Peyer's patch (tissue), 4 donors: ENCODE data around the gene TMEM106C. TPM values are rescaled to one million over a fixed set of nuclear protein-coding genes. Genes with fewer than 3 reads are reported as not detected.

Experiments used
- DNase-seq, 3 donors: peaks; one replicate each; pipeline ENCODE4 v3.0.0-alpha.2; 2017 to 2019
- H3K27ac ChIP-seq, 4 donors: fragments of 200-600 bp; sonication (generic); one replicate each; pipeline ENCODE4 v1.5.1; 2016 to 2019
- H3K27me3 ChIP-seq, 2 donors: fragments of 200-600 bp; sonication (generic); one replicate each; pipeline ENCODE4 v1.5.1; 2019
- H3K36me3 ChIP-seq, 3 donors: fragments of 200-600 bp; sonication (generic); one replicate each; pipeline ENCODE4 v1.5.1; 2016 to 2019
- H3K4me1 ChIP-seq, 4 donors: fragments of 200-600 bp; sonication (generic); one replicate each; pipeline ENCODE4 v1.5.1; 2016 to 2019
- H3K4me3 ChIP-seq, 4 donors: fragments of 200-600 bp; sonication (generic); 1 replicate in 3 of 4; 2 replicates in 1 of 4; pipeline ENCODE4 v1.5.1; 2016 to 2019; ENCODE audit warnings: mild to moderate bottlenecking in 1 of 4
- H3K9me3 ChIP-seq, 4 donors: fragments of 200-600 bp; sonication (generic); one replicate each; pipeline ENCODE4 v1.5.1; 2016 to 2019; ENCODE audit warnings: mild to moderate bottlenecking in 1 of 4
- CTCF ChIP-seq, 6 experiments: fragments of 450-650 bp in 4 of 6; fragments of 200-600 bp in 2 of 6; sonication (generic) in 1 of 6; IDR thresholded peaks; one replicate each; pipeline ENCODE4 v1.5.1; 2017 to 2019; ENCODE audit warnings: antibody characterized with exemption in 6 of 6, mild to moderate bottlenecking in 3 of 6, moderate library complexity in 1 of 6
- POLR2A ChIP-seq, 2 donors: fragments of 450-650 bp; IDR thresholded peaks; one replicate each; pipeline ENCODE4 v1.5.1; 2017; ENCODE audit warnings: antibody characterized with exemption in 2 of 2, mild to moderate bottlenecking in 2 of 2, moderate library complexity in 2 of 2
- total RNA-seq, 4 donors: library from RNA; depleted of rRNA; stranded (reverse); fragments of >200 nt; gene quantifications; one replicate each; pipeline ENCODE4 v1.1.0, GENCODE V29; 2016

The TMEM106C gene
- total RNA-seq, 4 donors from 2014 or later = 80.9 to 326 (median 241) TPM

DNA sequence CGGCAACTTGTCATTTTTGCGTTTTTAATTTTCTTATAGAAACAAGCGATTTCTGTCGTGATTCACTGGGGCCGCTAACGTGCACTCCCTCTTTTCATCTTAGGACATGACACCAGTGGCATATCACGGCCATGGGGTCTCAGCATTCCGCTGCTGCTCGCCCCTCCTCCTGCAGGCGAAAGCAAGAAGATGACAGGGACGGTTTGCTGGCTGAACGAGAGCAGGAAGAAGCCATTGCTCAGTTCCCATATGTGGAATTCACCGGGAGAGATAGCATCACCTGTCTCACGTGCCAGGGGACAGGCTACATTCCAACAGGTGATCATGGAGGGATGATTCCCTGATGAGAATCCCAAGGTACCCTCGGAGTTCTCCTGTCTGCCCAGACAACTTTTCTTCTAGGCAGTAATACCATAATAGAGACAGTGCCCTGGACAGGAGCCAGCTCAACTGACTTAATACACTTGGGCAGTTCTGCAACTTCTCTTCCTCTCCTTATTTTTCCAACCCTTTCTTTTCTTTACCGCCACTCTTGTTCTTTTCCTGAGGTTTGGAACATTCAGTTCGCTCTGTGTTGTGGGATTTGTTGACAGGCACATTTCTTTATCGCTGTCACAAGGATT, 821 bp downstream of the TMEM106C start:
- Histone ChIP-seq H3K36me3 (peaks cover 0 to 18% (median 0%) of the 10 kb centered on the region in 3 donors), H3K27me3 (no peaks in the 10 kb centered on the region), H3K4me1 (peaks cover 0 to 15% (median 3%) of the 10 kb centered on the region in 4 donors), H3K9me3 (no peaks in the 10 kb centered on the region), H3K4me3 (peak overlapping the region; percentile 65 to 94 (median 81)), H3K27ac (peak overlapping the region; percentile 70 to 83 (median 80))
- DNase-seq = peak; percentile 19 to 56 (median 55)
- TF ChIP-seq POLR2A (IDR thresholded peaks at IDR 0.05) (no peak), CTCF (IDR thresholded peaks at IDR 0.05) (no peak)

DNA sequence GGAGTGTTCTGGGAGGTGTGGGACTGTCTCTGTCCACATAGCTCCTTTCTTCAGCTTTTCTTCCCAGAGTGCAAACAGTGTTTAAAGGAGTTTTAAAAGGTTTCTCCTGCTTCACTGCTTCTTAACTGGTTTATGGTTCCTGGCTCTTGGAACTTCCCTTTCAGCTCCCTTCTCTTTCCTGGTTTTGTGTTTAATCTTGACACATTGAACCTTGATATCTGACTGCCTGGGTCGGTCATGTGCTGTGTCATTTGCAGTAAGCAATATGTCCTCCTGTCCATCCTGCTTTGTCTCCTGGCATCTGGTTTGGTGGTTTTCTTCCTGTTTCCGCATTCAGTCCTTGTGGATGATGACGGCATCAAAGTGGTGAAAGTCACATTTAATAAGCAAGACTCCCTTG, 2.2 kb downstream of the TMEM106C start:
- Histone ChIP-seq H3K27ac (peak overlapping the region in 3 of 4 donors; percentile 70 to 82 (median 79)), H3K9me3 (no peaks in the 10 kb centered on the region), H3K4me3 (peak overlapping the region in 2 of 4 donors; percentile 28 to 93), H3K4me1 (peaks cover 0 to 15% (median 3%) of the 10 kb centered on the region in 4 donors), H3K27me3 (no peaks in the 10 kb centered on the region), H3K36me3 (peaks cover 0 to 18% (median 0%) of the 10 kb centered on the region in 3 donors)
- peak; percentile 50 to 56 for TF ChIP-seq POLR2A (IDR thresholded peaks at IDR 0.05)
- TF ChIP-seq CTCF (IDR thresholded peaks at IDR 0.05) = no peak
- peak in 1 of 3 donors; percentile 74 for DNase-seq

DNA sequence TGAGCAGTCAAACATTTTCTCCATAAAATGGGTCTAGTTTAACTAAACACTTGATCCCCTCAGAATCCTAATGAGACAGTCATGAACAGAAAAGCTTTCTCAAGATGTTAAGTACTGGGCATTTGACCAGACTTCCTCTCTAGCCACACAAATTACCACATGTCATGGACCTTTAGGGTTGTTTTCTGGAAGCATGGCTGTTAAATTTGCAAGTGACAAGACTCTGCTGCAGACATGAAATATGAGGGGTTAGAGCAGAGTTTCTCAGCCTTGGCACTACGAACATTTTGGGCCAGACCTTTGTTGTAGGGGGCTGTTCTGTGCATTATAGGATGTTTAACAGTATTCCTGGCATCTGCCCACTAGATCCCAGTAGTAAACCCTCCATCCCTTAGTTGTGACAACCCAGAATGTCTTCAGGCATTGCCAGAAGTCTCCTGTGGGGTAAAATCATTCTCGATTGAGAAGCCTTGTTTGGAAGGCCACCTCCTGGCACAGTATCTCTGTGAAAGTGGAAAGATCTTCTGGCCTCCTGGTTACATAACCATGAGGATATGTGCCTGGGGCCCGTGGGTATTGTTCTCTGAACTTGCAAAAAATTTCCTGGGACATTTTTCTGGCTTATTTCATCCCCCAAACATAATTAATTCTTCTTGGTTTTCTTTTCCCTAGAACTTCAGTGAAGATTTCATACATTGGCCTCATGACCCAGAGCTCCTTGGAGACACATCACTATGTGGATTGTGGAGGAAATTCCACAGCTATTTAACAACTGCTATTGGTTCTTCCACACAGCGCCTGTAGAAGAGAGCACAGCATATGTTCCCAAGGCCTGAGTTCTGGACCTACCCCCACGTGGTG, 4.3 kb downstream of the TMEM106C start:
- no peak overlapping the region for H3K27ac ChIP-seq
- TF ChIP-seq CTCF (IDR thresholded peaks at IDR 0.05) = no peak
- TF ChIP-seq POLR2A (IDR thresholded peaks at IDR 0.05) = no peak

GRCh38 chr12:47969845-47970244, 6.4 kb downstream of the TMEM106C start:
- no peak overlapping the region for H3K4me3 ChIP-seq
- H3K27ac ChIP-seq = no peak overlapping the region
- no peak for TF ChIP-seq POLR2A (IDR thresholded peaks at IDR 0.05)
- no peak for TF ChIP-seq CTCF (IDR thresholded peaks at IDR 0.05)
- peaks cover 0 to 18% (median 0%) of the 10 kb centered on the region in 3 donors for H3K36me3 ChIP-seq
- H3K9me3 ChIP-seq = no peaks in the 10 kb centered on the region
- H3K4me1 ChIP-seq = peaks cover 0 to 5% (median 1%) of the 10 kb centered on the region in 4 donors
- DNase-seq = no peak
- no peaks in the 10 kb centered on the region for H3K27me3 ChIP-seq

More for the DNA sequence above, 4.3 kb downstream of the TMEM106C start:
- no peak overlapping the region for H3K4me3 ChIP-seq
- H3K27me3 ChIP-seq = no peaks in the 10 kb centered on the region
- peaks cover 0 to 18% (median 0%) of the 10 kb centered on the region in 3 donors for H3K36me3 ChIP-seq
- no peak for DNase-seq
- H3K4me1 ChIP-seq = peaks cover 0 to 15% (median 3%) of the 10 kb centered on the region in 4 donors
- no peaks in the 10 kb centered on the region for H3K9me3 ChIP-seq

- no peak for DNase-seq
- no peak for TF ChIP-seq CTCF (IDR thresholded peaks at IDR 0.05)
- TF ChIP-seq POLR2A (IDR thresholded peaks at IDR 0.05) = no peak
- peaks cover 0 to 18% (median 0%) of the 10 kb centered on the region in 3 donors for H3K36me3 ChIP-seq
Measured at GRCh38 chr12:47970843-47971242, 7.4 kb downstream of the TMEM106C start.

More at GRCh38 chr12:47970843-47971242, 7.4 kb downstream of the TMEM106C start:
- no peaks in the 10 kb centered on the region for H3K27me3 ChIP-seq
- no peaks in the 10 kb centered on the region for H3K9me3 ChIP-seq
- no peak overlapping the region for H3K27ac ChIP-seq
- no peak overlapping the region for H3K4me3 ChIP-seq
- no peaks in the 10 kb centered on the region for H3K4me1 ChIP-seq
